ENCODE data around the gene NUMA1. TPM values are rescaled to one million over a fixed set of nuclear protein-coding genes. Genes with fewer than 3 reads are reported as not detected.

The NUMA1 gene
- total RNA-seq, 1 donor from 2014 or later, result 75.0 TPM

DNA sequence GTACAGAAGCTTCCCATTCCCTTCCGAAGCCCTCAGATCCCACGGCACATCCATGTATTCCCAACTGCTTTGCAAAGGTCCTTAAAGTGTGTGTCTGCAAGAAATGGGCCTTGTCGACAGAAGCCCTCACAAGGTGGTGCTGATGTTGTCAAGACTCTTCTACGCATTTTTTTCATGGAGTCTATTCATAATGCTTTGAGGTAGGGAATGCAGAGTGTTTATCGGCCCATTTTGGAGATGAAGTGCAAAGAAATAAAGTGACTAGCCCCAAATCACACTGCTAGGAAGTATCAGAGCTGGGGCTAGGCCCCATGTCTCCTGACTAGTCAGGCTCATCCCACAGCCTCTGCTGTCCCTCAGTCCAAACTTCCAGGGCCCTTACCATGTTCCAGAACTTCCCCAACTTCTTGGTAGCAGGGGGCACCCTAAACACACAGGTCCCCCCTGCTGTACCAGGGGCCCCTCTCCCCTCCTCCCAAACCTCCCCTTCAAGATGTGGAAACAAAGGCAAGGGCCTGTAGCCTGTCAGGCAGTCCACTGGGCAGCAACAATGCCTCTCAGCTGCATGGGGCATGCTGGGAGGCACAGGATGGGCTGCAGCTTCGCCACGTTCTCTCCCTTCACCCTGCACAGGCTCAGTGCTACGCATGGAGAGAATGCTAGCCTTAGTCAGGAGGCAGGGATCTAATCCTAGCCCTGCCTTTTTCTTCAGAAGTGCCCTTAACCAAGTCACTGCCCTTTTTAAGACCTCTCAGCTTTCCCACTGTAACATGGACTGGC lies 73.8 kb downstream of the NUMA1 start:
- DNase-seq (no peak), ATAC-seq (ENCODE audit: poor library complexity) (no peak)
- intact Hi-C loops (cut with DNase I), result no loop called here

DNA sequence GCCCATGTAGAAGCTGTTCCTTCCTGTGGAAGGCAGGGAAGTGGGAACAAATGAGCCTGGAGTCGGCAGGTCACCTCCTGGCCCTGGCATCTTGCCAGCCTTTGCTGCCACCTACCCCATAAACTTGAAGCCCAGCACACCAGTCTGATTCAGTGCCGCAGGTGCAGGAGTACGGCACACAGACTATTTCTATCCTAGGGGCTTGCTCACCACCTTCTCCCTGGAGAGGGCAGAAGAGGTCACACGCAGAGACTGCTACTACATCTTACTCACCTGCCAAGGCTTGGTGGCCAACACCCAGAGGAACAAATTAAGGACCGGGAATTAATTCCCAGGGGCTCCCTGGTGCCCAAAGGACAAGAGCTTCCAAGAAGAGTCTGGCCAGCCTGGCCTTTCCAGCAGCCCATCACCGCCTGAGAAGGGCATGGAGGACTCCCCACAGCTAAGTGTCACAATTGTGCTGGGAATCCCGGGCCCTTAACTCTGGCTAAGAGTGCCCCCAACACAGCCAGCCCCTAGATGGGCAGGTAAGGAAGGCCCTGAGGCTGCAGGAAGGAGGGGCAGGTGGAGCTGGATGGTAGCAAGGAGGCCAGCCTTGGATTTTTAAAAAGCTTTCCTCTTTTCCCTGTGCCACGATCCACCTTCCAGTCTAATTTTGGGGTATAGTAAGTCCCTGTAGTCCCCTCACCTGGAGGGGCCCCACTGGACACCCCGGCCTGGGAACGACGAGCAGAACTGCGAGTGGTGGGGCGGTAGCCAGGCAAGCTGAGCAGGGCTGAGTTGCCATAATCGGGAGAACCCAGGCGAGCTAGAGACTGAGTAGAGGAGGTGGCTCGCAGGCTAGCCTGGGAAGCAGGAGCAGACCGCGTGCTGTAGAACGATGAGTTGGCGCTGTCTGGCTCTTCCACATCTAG lies 74.7 kb downstream of the NUMA1 start:
- no peak for DNase-seq
- ATAC-seq (ENCODE audit: poor library complexity), result no peak
- intact Hi-C loops (cut with DNase I), result no loop called here

DNA sequence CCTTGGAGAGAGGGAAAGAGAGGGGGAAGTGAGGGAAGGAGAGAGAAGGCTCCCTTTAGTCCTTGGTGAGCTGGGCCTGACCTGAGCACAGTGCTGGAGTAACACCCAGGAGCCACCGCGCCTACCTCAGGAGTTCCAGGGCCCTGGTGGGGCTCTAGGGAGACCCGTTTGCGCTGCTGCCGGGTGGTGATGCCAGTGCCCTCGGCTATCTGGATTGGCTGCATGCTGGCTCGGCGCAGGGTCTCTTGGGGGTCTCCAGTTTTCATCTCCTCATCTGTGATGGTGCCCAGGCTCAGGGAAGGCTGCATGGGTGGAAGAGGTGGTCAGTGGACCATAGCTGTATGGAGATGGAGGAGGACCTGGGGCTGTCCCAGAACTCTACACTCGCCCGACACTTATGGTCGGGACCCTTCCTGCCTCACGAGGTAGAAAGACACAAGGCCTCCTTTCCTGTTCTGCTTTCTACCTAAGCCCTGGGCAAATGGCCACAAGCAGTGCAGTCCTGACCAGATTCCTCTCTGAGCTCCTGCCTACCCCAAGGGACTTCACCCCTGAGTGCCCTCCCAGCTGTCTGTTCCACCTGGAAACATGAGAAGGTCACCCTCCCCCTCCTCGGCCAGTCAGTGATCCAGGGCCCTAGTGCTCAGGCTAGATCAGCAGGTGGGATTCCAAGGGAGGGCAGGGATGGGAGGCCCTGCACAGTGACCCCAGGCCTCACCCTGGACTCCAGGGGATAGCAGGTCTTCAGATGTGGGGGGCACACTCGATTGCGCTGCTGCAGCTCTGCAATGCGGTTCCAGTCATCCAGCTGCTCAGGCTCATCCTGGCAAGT lies 75.6 kb downstream of the NUMA1 start:
- intact Hi-C loops (cut with DNase I), result no loop called here
- ATAC-seq (ENCODE audit: poor library complexity) (no peak), DNase-seq (no peak)

DNA sequence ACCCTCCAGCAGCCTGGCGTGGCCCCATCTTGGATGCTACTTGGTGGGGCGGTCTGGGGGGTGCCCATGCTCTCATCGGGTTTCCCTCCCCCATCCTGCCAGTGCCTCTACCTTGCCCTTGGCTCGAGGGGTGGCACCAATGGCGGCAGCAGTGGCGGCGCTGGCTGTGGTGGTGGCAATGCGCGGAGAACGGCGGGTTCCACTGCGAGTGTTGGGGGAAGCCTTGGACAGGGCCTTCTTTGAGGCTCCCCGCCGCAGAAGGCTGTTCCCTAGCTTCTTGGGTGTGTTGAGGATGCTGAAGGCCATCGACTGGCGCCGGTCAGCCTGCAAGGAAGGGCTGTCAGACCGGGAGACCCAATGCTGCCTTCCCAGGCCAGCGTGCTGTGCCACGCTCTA lies 76.6 kb downstream of the NUMA1 start:
- no peak for DNase-seq
- intact Hi-C loops (cut with DNase I), result no loop called here
- ATAC-seq (ENCODE audit: poor library complexity), result no peak

DNA sequence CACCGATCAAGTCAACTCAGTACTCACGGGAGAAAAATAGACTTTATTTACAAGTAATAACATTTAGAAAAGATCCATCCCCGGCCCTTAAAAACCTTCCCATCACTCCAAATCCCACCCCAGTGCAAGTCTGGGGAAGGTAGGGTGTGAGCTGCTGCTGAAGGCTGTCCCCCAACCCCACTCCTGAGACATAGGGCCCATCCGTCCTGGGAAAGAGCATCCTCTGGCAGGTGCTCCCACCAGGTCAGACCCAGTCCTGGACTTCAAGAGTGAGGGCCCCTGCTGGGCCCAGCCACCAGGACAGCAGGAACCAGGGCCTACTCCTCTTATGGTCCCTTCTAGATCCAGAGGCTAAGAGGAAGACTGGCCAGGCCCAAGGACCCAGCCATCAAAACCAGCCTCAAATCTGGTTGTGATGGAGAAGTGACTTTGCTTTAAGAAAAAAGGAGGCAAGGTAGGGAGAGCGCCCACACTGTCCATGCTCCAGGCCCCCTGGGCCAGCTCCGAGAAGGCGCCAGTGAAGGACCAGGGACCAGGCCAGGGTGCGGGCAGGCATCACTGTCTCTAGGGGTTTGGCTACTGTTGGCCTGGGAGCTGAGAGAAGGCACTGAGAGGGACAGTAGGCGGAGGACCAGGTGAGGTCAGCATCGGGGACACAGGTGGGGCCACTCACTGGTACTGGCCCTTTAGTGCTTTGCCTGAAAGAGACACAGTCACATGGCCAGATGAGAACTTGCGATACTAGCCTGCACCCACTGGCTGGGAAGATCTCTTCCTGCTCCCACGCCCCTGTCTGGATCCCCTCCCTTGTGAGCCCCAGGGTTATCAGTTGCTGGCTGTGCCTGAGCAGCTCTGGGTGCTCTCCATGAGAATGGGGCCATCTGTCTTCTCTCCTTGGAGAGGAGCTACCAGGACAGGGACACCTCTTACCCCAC lies 77.2 kb downstream of the NUMA1 start:
- ATAC-seq (ENCODE audit: poor library complexity), result no peak
- no peak for DNase-seq
- intact Hi-C loops (cut with DNase I), result no loop called here

DNA sequence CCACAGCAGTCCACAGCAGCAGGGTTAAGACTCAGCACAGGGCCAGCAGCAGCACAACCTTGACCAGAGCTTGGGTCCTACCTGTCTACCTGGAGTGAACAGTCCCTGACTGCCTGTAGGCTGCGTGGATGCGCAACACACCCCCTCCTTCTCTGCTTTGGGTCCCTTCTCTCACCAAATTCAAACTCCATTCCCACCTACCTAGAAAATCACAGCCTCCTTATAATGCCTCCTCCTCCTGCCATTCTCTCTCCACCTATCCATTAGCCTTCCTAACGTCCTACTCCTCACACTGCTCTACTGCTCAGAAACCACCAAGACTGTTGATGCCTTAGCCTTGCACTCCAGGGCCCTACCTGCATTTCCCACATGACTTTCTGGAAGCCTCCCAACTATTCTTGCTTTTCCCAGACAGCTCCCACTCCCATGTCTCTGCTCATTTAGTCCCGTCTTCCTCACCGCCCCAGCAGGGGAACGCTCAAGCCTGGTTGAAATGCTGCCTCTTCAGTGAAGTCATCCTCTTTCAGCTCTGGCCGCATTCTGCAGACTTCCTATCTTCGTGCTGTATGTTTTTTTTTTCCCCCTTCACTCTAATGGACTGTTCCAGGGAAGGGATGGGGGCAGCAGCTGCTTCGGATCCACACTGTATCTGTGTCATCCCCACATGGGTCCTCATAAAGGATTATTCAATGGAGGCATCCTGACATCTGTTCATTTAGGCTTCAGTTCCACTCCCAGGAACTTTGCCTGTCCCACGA lies 78.3 kb downstream of the NUMA1 start:
- ATAC-seq (ENCODE audit: poor library complexity) (no peak), DNase-seq (no peak)
- intact Hi-C loops (cut with DNase I), result no loop called here

DNA sequence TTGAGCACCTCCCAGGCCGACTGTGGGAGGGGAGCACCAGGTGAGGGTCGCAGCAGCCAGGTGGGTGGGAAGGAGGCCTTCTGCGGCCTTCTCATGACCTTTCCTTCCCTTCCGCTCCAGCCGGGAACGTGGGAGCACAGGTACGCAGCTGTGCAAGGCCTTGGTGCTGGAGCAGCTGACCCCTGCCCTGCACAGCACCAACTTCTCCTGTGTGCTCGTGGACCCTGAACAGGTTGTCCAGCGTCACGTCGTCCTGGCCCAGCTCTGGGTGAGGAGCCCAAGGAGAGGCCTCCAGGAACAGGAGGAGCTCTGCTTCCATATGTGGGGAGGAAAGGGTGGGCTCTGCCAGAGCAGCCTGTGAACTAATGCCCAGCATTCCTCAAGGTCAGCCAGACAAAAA lies 79.1 kb downstream of the NUMA1 start:
- no peak for ATAC-seq (ENCODE audit: poor library complexity)
- intact Hi-C loops (cut with DNase I), result no loop called here

DNA sequence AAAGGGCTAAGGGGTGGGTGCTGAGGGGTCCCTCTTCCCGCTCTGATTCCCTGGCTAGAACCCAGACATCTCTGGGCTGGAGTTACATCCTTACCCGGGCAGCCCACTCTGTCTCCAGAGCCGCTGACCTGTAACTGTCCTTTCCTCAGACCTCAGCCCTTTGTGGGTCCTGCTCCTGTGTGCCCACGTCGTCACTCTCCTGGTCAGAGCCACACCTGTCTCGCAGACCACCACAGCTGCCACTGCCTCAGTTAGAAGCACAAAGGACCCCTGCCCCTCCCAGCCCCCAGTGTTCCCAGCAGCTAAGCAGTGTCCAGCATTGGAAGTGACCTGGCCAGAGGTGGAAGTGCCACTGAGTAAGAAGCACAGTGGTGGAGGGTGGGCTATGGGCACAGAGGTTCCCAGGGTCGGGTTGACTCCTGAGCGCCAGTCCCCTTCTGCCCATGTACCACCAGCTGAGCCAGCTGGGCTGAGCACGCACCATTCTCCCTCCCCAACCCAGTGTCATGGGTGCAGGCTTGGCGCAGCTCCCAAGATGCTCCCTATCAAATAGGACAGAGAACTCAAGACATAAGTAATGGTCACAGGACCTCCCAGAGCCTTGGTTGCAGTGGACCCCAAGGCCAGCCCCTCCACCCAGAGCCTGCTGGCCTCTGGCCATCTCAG lies 80.0 kb downstream of the NUMA1 start:
- DNase-seq (no peak), ATAC-seq (ENCODE audit: poor library complexity) (no peak)
- intact Hi-C loops (cut with DNase I), result no loop called here

More for the DNA sequence above, 79.1 kb downstream of the NUMA1 start:
- DNase-seq, result no peak

DNA sequence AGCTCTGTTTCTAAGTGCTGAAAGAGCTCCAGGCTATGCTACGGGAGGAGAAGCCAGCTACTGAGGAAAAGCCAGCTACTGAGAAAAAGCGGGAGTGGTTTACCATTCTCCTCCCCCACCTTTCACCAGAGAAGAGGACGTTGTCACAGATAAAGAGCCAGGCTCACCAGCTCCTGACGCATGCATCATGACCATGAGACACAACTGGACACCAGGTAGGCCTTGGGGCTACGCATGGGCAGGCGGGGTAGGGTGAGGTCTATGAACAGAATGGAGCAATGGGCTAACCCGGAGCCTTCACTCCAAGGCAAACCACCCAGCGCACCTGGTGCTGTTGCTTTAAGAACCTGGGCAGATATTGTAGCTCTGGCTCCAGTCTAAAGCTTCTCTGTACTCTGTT lies 80.5 kb downstream of the NUMA1 start:
- no peak for DNase-seq
- intact Hi-C loops (cut with DNase I), result no loop called here
- ATAC-seq (ENCODE audit: poor library complexity), result peak; percentile 1

DNA sequence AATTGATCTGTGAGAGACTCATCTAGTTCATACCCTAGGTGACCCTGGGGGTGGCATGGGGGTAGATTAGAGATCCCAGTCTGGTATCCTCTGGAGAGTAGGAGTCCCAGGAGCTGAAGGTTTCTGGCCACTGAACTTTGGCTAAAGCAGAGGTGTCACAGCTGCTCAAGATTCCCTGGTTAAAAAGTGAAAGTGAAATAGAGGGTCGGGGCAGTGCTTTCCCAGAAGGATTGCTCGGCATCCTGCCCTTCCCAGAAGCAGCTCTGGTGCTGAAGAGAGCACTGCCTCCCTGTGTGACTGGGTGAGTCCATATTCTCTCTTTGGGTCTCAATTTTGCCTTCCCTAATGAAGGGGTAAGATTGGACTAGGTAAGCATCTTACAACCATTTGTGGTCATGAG lies 81.0 kb downstream of the NUMA1 start:
- peak; percentile 26 for ATAC-seq (ENCODE audit: poor library complexity)
- intact Hi-C loops (cut with DNase I), result no loop called here
- peak; percentile 59 for DNase-seq

DNA sequence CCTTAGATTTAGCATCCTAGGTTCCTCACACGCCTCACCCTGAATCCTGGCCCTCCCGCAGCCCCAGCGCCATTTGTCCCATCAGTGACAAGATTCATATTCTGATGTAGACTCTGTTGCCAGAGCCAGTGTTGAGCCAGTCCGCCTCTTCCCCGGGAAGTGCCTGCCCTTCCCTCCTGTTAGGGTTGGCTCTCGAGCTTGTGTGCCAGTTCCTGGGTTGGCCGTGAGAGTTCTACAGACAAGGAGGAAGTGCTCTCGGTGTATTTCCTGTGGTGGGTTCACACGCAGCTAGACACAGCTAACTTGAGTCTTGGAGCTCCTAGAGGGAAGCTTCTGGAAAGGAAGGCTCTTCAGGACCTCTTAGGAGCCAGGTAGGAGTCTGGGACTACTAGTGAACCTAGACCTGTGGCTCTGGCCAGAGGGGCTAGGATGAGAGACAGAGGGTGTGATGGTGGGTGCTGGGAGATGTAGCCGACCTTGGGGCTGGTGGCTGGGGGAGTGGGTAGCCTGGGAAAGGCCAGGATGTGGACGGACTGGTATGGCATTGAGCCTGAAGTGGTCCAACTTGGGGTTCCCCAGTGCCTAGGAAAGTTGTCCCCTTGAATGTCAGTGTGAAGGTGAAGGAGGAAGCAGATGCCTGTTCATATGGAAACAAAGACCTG lies 81.6 kb downstream of the NUMA1 start, which contains the start of gene IL18BP:
Gene IL18BP, plus strand, starts transcription at position 261 of the 662 bp plus-strand sequence. CDS start 1,076 bp downstream, outside the sequence.
- DNase-seq, result peak; percentile 56
- peak; percentile 10 for ATAC-seq (ENCODE audit: poor library complexity)
- intact Hi-C loops (cut with DNase I), result no loop called here

DNA sequence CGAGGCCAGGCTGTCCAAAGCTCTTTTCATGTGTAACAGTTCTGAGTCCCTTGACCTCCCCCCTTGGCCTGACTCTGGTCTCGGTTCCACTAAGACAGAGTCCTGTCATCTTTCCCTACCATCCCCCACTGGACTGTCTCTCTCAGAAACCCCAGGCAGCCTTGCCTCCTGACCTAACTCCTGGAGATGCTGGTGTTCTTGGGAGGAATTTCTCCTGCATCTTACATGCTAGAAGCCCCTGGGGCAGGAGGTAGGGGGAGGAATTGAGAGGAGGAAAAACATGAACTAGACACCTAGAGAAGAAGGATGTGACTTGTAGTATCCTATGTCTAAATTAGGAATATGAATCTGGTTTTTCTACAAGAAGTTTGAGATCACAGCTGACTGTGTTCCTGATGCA lies 82.3 kb downstream of the NUMA1 start:
- ATAC-seq (ENCODE audit: poor library complexity) (no peak), DNase-seq (no peak)
- intact Hi-C loops (cut with DNase I), result no loop called here

DNA sequence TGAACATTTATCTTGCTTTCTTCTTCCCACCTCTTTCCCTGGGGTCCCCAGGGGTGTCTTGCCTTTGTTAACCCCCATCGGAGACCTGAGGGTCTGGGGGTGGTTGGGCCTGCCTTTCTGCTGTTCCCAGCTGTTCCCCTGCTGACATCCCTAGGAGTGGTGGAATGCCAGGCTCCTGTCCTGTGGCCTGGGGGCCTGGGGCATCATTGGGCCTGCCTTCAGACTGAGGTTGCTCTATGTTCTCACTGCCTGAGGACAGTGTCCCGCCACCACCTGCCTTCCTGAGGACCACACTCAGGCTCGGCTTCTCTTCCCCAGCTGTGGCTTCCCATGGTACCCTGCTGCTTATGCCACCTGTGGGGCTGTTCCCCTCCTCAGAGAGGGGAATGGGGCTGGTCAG lies 82.7 kb downstream of the NUMA1 start:
- ATAC-seq (ENCODE audit: poor library complexity) (no peak), DNase-seq (no peak)
- intact Hi-C loops (cut with DNase I), result no loop called here

DNA sequence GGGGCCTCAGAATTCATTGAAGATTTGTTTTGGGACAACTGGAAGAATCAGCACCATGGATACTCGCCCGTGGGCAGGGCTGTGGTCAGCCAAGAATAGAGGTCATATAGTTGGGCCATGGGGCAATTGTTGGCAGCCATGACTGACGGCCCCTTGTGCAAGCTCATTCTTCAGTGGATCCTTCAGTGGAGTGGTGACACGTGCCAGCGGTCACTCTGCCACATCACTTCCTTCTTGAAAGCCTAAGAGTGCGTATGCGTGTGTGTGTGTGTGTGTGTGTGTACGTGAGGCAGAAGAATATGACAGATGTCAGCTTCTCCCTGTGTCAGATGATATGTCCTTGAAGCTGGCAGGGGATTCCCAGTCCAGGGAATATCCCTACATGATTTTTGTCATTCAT lies 83.4 kb downstream of the NUMA1 start:
- DNase-seq (peak; percentile 79), ATAC-seq (ENCODE audit: poor library complexity) (peak; percentile 65)
- intact Hi-C loops (cut with DNase I), result no loop called here

DNA sequence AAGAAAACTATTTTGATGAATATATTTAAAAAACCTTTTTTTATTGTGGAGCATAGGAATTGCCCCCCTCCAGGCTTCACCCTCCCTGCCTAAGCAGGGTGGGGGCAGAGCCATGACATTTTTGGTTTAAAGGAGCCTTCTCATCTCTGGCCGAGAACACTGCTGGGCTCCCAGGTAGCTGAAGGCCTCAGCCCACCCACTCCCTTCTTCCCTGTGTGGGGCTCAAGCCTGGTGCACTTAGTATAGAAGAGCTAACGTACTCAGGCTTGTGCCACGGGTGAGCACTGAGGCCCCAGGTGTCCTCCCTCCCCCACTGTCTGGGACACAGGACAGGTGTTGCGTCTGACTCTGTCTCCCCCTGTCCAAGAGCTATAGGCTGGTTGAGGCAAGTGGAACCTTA lies 83.8 kb downstream of the NUMA1 start:
- DNase-seq (no peak), ATAC-seq (ENCODE audit: poor library complexity) (no peak)
- intact Hi-C loops (cut with DNase I), result no loop called here

DNA sequence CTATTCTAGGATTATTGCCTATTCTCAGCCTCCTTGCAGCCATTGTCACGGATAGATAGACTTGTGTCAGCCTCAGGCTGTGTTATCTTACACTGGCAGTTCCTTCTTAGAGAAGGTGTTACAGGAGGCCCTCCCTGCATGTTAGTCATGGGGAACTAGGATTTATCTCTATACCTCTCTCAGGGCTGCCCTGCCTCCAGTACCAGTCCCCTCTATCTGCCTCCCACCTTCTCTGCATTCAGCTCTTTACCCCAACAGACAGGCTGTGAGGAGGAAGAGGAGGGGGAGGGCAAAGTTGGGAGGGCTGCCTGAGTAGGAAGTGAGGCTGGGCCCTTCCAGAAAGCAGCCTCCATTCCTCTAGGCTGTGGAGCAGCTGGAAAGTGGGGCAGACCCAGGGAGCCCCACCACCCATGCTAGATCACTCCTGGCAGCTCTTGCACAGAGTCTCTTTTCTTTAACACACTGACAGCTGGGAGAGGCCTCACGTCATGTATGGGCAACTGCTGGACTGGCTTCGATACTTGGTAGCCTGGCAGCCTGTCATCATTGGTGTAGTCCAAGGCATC lies 84.5 kb downstream of the NUMA1 start:
- intact Hi-C loops (cut with DNase I), result no loop called here
- DNase-seq (no peak), ATAC-seq (ENCODE audit: poor library complexity) (no peak)

Data from Right ventricle myocardium superior (tissue), 1 donor.